H9 (cell line): ENCODE measurements around the gene XPR1. TPM values are rescaled to one million over a fixed set of nuclear protein-coding genes. Genes with fewer than 3 reads are reported as not detected.

Source experiments
- DNase-seq: peaks from one replicate; pipeline ENCODE4 v3.0.0-alpha.2; 2017
- H2AFZ ChIP-seq: one replicate; pipeline ENCODE4 v1.6.1; 2013; ENCODE audit warnings: mild to moderate bottlenecking, low read length, control low read depth, moderate library complexity
- H2AK5ac ChIP-seq: 2 replicates; pipeline ENCODE4 v1.6.1; 2013; ENCODE audit warnings: low read length, control low read depth, mixed read lengths; ENCODE audit not compliant: insufficient read length
- H2BK120ac ChIP-seq: one replicate; pipeline ENCODE4 v1.6.1; 2013; ENCODE audit warnings: low read depth, mild to moderate bottlenecking, low read length, control low read depth, inconsistent platforms; ENCODE audit not compliant: poor library complexity, severe bottlenecking
- H2BK12ac ChIP-seq: 2 replicates; pipeline ENCODE4 v1.6.1; 2013; ENCODE audit warnings: low read length, control low read depth, mixed read lengths, low read depth; ENCODE audit not compliant: insufficient read length
- H2BK15ac ChIP-seq: 2 replicates; pipeline ENCODE4 v1.6.1; 2013; ENCODE audit warnings: low read depth, low read length, control low read depth
- H2BK20ac ChIP-seq: one replicate; pipeline ENCODE4 v1.6.1; 2013; ENCODE audit warnings: low read depth, mild to moderate bottlenecking, low read length, control low read depth, inconsistent platforms; ENCODE audit not compliant: poor library complexity, severe bottlenecking
- H2BK5ac ChIP-seq: 2 replicates; pipeline ENCODE4 v1.6.1; 2013; ENCODE audit warnings: low read length, control low read depth, mixed read lengths; ENCODE audit not compliant: insufficient read length
- H3K14ac ChIP-seq: 2 replicates; pipeline ENCODE4 v1.6.1; 2013; ENCODE audit warnings: low read length, control low read depth; ENCODE audit not compliant: insufficient read depth
- H3K18ac ChIP-seq: 2 replicates; pipeline ENCODE4 v1.6.1; 2013; ENCODE audit warnings: low read depth, mild to moderate bottlenecking, mixed read lengths, low read length, control low read depth; ENCODE audit not compliant: insufficient read length
- H3K23ac ChIP-seq: 2 replicates; pipeline ENCODE4 v1.6.1; 2013; ENCODE audit warnings: low read length, control low read depth, mixed read lengths, low read depth; ENCODE audit not compliant: insufficient read length
- H3K23me2 ChIP-seq: 2 replicates; pipeline ENCODE4 v1.6.1; 2013; ENCODE audit warnings: low read depth, mild to moderate bottlenecking, mixed read lengths, low read length, control low read depth; ENCODE audit not compliant: insufficient read length, poor library complexity, severe bottlenecking
- H3K27ac ChIP-seq: 2 replicates; pipeline ENCODE4 v1.5.1; 2013; ENCODE audit warnings: low read length, control low read depth, mixed read lengths, low read depth; ENCODE audit not compliant: insufficient read length
- H3K27me3 ChIP-seq: 2 replicates; pipeline ENCODE4 v1.6.1; 2013; ENCODE audit warnings: low read length, control low read depth, inconsistent platforms; ENCODE audit not compliant: insufficient read depth
- H3K4ac ChIP-seq: 2 replicates; pipeline ENCODE4 v1.6.1; 2013; ENCODE audit warnings: low read depth, mild to moderate bottlenecking, control low read depth, inconsistent platforms, low read length, moderate library complexity
- H3K4me1 ChIP-seq: 2 replicates; pipeline ENCODE4 v1.6.1; 2013; ENCODE audit warnings: low read length, control low read depth, inconsistent platforms; ENCODE audit not compliant: insufficient read depth
- H3K4me2 ChIP-seq: 2 replicates; pipeline ENCODE4 v1.6.1; 2013; ENCODE audit warnings: low read length, control low read depth, mixed read lengths; ENCODE audit not compliant: insufficient read length, insufficient read depth
- H3K56ac ChIP-seq: 2 replicates; pipeline ENCODE4 v1.6.1; 2013; ENCODE audit warnings: low read depth, mild to moderate bottlenecking, mixed read lengths, low read length, control low read depth; ENCODE audit not compliant: insufficient read length
- H3K79me1 ChIP-seq: 2 replicates; pipeline ENCODE4 v1.6.1; 2013; ENCODE audit warnings: low read depth, mild to moderate bottlenecking, moderate library complexity, low read length, control low read depth, inconsistent platforms; ENCODE audit not compliant: insufficient read depth, poor library complexity, severe bottlenecking
- H3K79me2 ChIP-seq: 2 replicates; pipeline ENCODE4 v1.6.1; 2013; ENCODE audit warnings: low read length, control low read depth, inconsistent platforms; ENCODE audit not compliant: insufficient read depth
- H3K9ac ChIP-seq: 2 replicates; pipeline ENCODE4 v1.6.1; 2013; ENCODE audit warnings: low read length, control low read depth, mixed read lengths; ENCODE audit not compliant: insufficient read length; ENCODE audit errors: extremely low read depth
- H3K9me3 ChIP-seq: one replicate; pipeline ENCODE4 v1.6.1; 2013; ENCODE audit warnings: low read depth, low read length, inconsistent platforms; ENCODE audit not compliant: control insufficient read depth
- H3T11ph ChIP-seq: one replicate; pipeline ENCODE4 v1.6.1; 2013; ENCODE audit warnings: mild to moderate bottlenecking, low read length, control low read depth, inconsistent platforms
- H4K20me1 ChIP-seq: one replicate; pipeline ENCODE4 v1.6.1; 2013; ENCODE audit not compliant: control insufficient read depth, insufficient read length, insufficient read depth
- H4K5ac ChIP-seq: 2 replicates; pipeline ENCODE4 v1.6.1; 2013; ENCODE audit warnings: low read depth, mild to moderate bottlenecking, mixed read lengths, low read length, control low read depth; ENCODE audit not compliant: insufficient read length
- H4K8ac ChIP-seq: replicated peaks from 2 replicates; pipeline ENCODE4 v1.6.1; 2013; ENCODE audit warnings: low read length, control low read depth, mixed read lengths, low read depth; ENCODE audit not compliant: insufficient read length
- H4K91ac ChIP-seq: 2 replicates; pipeline ENCODE4 v1.6.1; 2013; ENCODE audit warnings: low read depth, mild to moderate bottlenecking, moderate library complexity, mixed read lengths, low read length, control low read depth; ENCODE audit not compliant: insufficient read length
- H3K27ac Mint-ChIP-seq, 3 experiments: 2 replicates in 2 of 3; 3 replicates in 1 of 3; pipeline ENCODE4 v1.8.0; 2020 to 2021; ENCODE audit warnings: mixed read lengths in 3 of 3, mild to moderate bottlenecking in 1 of 3, moderate library complexity in 1 of 3
- H3K27me3 Mint-ChIP-seq: 2 replicates; pipeline ENCODE4 v1.8.0; 2021; ENCODE audit warnings: low read depth, mild to moderate bottlenecking, moderate library complexity, mixed read lengths
- H3K36me3 Mint-ChIP-seq, 3 experiments: 2 replicates in 2 of 3; 3 replicates in 1 of 3; pipeline ENCODE4 v1.8.0; 2020 to 2021; ENCODE audit warnings: low read depth in 3 of 3, mixed read lengths in 3 of 3; ENCODE audit not compliant: insufficient read depth in 1 of 3
- H3K4me1 Mint-ChIP-seq, 2 experiments: 2 replicates each; pipeline ENCODE4 v1.8.0; 2020; ENCODE audit warnings: mixed read lengths in 2 of 2
- H3K4me3 Mint-ChIP-seq, 2 experiments: 2 replicates in 1 of 2; 3 replicates in 1 of 2; pipeline ENCODE4 v1.8.0; 2020 to 2021; ENCODE audit warnings: mild to moderate bottlenecking in 2 of 2, mixed read lengths in 2 of 2, moderate library complexity in 1 of 2
- H3K9me3 Mint-ChIP-seq, 2 experiments: 2 replicates in 1 of 2; 3 replicates in 1 of 2; pipeline ENCODE4 v1.8.0; 2020; ENCODE audit warnings: mild to moderate bottlenecking in 2 of 2, mixed read lengths in 2 of 2, moderate library complexity in 1 of 2
- WGBS: extraction: QIAGEN DNeasy Blood & Tissue Kit; methylation state at CpG from one replicate; pipeline ENCODE4 v1.1.7; 2013; ENCODE audit warnings: missing lambda C conversion rate, low lambda C conversion rate, mixed read lengths; ENCODE audit not compliant: insufficient read length; ENCODE audit errors: extremely low coverage; 5-methylcytosine and 5-hydroxymethylcytosine counted together
- total RNA-seq: library from RNA; stranded (reverse); gene quantifications from 2 replicates; pipeline ENCODE4 v1.2.1, GENCODE V29; 2021
- TF ChIP-seq, protein P1 (sequence below): fragments of 200-600 bp; sonication (generic); conservative IDR thresholded peaks from 3 replicates; pipeline ENCODE4 v1.8.0; 2021; ENCODE audit warnings: antibody characterized with exemption, mild to moderate bottlenecking

Gene XPR1
- total RNA-seq, 1 experiment from 2014 or later: 34.1 TPM

DNA sequence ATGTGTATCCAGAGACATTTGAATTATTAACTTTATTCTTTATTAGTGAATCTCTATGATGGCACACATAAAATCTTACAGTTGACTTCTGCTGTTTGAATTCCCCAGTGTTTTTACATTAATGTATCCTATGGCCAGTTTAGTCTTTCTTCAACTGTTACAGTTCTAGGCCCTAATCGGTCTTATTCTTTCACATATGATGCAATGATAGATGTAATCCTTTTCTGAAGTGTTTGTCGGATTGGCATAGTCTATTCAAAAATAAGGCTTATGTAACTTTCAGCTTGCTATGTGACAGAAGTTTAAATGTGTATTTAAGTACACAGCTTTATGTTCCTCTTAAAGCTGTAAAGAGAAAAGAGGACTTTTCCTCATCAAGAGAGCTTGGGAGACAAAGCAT lies 254.5 kb downstream of the XPR1 start:
- TF ChIP-seq, protein P1, sequence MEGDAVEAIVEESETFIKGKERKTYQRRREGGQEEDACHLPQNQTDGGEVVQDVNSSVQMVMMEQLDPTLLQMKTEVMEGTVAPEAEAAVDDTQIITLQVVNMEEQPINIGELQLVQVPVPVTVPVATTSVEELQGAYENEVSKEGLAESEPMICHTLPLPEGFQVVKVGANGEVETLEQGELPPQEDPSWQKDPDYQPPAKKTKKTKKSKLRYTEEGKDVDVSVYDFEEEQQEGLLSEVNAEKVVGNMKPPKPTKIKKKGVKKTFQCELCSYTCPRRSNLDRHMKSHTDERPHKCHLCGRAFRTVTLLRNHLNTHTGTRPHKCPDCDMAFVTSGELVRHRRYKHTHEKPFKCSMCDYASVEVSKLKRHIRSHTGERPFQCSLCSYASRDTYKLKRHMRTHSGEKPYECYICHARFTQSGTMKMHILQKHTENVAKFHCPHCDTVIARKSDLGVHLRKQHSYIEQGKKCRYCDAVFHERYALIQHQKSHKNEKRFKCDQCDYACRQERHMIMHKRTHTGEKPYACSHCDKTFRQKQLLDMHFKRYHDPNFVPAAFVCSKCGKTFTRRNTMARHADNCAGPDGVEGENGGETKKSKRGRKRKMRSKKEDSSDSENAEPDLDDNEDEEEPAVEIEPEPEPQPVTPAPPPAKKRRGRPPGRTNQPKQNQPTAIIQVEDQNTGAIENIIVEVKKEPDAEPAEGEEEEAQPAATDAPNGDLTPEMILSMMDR: no peak
- Histone ChIP-seq H3K79me1 (no peaks in the 10 kb centered on the region), H3K23ac (no peak overlapping the region), H2BK15ac (no peak overlapping the region), H3K18ac (no peak overlapping the region), H3K4ac (no peak overlapping the region), H3K4me1 (no peaks in the 10 kb centered on the region), H3K14ac (no peak overlapping the region), H3K23me2 (no peaks in the 10 kb centered on the region), H4K91ac (no peak overlapping the region), H2BK5ac (no peak overlapping the region), H3K27ac (no peak overlapping the region), H3K27me3 (no peaks in the 10 kb centered on the region), H2BK20ac (no peak overlapping the region), H3K9ac (no peak overlapping the region), H2BK12ac (no peak overlapping the region), H4K8ac (no peak overlapping the region), H4K5ac (no peak overlapping the region), H2BK120ac (no peak overlapping the region), H2AK5ac (no peak overlapping the region), H3K79me2 (no peaks in the 10 kb centered on the region), H2AFZ (no peak overlapping the region), H3K56ac (no peak overlapping the region), H3K9me3 (no peaks in the 10 kb centered on the region), H3K4me2 (no peak overlapping the region), H3T11ph (no peak overlapping the region), H4K20me1 (no peaks in the 10 kb centered on the region)
- Mint-ChIP-seq H3K27ac (no peak overlapping the region), H3K36me3 (peaks cover 0 to 6% (median 0%) of the 10 kb centered on the region in 3 experiments; a peak in 3 of 7 replicates), H3K4me1 (peaks cover 4 to 5% of the 10 kb centered on the region in 2 experiments), H3K27me3 (no peaks in the 10 kb centered on the region), H3K4me3 (no peak overlapping the region), H3K9me3 (no peaks in the 10 kb centered on the region)
- no peak for DNase-seq
- WGBS: no CpG with 5 or more reads among the region's 2 CpGs
